ENCODE results near the gene B4GALT6. TPM values are rescaled to one million over a fixed set of nuclear protein-coding genes. Genes with fewer than 3 reads are reported as not detected.

The B4GALT6 gene
- total and polyA plus RNA-seq, 2 of the 13 experiments (the other 11 are each of a cell fraction or from before 2014, with no cell fraction given) = 1.9 to 3.3 TPM

- TF ChIP-seq THAP9 (CRISPR knock-in tag; IDR thresholded peaks at IDR 0.05; ENCODE audit: borderline replicate concordance) (peak; percentile 90), HOMEZ (CRISPR knock-in tag; IDR thresholded peaks at IDR 0.05; ENCODE audit: low read depth) (no peak), ZNF441 (CRISPR knock-in tag; IDR thresholded peaks at IDR 0.05; ENCODE audit: borderline replicate concordance) (no peak; the same call in 1 of the 2 replicates), HDAC6 (IDR thresholded peaks at IDR 0.05; ENCODE audit: low read depth, low read length) (no peak), ZBED4 (CRISPR knock-in tag; IDR thresholded peaks at IDR 0.05; ENCODE audit: borderline replicate concordance) (no peak), NCOA1 (CRISPR knock-in tag; IDR thresholded peaks at IDR 0.05) (no peak), NFAT5 (CRISPR knock-in tag; IDR thresholded peaks at IDR 0.05) (peak; percentile 33; the same call in 1 of the 2 replicates)
Measured at GRCh38 chr18:31685097-31686082, 1.0 kb upstream of the B4GALT6 start (continued).

Data from HepG2 (cell line).